HT-29 (cell line): ENCODE measurements around the gene ZNF488. TPM values are rescaled to one million over a fixed set of nuclear protein-coding genes. Genes with fewer than 3 reads are reported as not detected.
"Not testable (repeated sequence)": the region's sequence is repeated elsewhere in the genome, so short reads cannot be mapped to it uniquely, and the experiment has no call there.

Experiments
- DNase-seq: peaks from one replicate; pipeline ENCODE4 v3.0.0-alpha.2; 2015; ENCODE audit warnings: low spot score
- total RNA-seq: library from RNA; depleted of rRNA; stranded (reverse); fragments of >200 nt; shearing (Covaris generic); gene quantifications from 2 replicates; pipeline ENCODE4 v1.2.3, GENCODE V29; 2014; rRNA removed

Gene ZNF488, protein sequence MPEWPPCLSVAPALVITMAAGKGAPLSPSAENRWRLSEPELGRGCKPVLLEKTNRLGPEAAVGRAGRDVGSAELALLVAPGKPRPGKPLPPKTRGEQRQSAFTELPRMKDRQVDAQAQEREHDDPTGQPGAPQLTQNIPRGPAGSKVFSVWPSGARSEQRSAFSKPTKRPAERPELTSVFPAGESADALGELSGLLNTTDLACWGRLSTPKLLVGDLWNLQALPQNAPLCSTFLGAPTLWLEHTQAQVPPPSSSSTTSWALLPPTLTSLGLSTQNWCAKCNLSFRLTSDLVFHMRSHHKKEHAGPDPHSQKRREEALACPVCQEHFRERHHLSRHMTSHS
- total RNA-seq, result 6.6 and 6.8 TPM in 2 replicates

DNA sequence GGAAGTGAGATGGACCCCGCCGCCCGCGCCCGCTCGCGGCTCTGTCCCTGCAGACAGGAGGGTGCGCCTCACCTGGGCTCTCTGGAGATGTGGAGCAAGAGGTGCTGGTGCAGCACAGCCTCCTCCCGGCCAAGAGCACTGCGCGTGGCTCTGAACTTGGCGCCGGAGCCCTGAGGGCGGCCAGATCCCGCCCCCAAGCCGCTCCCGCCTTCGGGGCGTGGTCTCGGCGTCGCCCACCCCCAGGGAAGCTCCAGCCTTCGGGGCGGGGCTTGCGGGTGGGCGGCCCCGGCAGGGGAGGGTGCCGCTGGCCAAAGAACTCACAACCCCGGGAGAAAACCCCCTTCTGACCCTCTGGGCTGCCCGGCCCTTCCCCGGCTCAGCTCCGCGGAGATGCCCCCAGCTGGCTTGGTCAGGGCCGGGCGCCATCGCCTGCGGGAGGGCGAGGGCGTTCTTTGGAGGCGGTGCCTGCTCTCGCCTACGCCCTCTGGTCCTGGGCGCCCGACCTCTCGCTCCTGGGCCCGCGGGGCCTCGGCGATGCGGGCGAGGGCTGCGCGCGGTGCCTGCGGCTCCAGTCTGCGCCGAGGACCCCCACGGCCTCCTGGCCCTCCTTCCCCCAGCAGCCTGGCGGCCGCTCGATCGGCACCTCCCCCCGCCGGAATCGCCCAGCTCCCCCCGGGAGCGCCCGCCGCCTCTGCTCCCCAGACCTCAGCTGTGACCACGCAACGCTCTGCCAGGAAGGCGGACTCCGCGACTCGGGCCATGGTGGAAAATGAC lies at the start of gene ZNF488:
Gene ZNF488, minus strand, starts transcription at position 146 of the 774 bp plus-strand sequence. CDS start 15,464 bp downstream, outside the sequence.
- DNase-seq, result peak; percentile 90

- no peak for DNase-seq
Measured at GRCh38 chr10:47425813-47426419, 41.8 kb upstream of the ZNF488 start.

GRCh38 chr10:47424231-47424630 lies 40.1 kb upstream of the ZNF488 start:
- DNase-seq, result no peak

DNA sequence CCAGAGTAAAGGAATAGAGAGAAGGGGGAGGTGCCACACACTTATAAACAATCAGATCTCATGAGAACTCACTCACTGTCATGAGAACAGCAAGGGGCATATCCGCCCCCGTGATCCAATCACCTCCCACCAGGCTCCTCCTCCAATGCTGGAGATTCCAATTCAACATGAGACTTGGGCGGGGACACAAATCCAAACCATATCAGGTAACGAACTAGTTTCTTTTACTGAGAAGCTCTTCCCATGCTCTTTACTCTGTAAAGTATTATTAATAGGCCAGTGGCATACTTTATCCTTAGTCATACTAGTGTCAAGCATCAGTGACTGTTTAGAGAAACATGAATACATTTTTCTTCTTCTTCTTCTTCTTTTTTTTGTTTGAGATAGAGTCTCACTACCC lies 39.4 kb upstream of the ZNF488 start:
- DNase-seq, result no peak

DNA sequence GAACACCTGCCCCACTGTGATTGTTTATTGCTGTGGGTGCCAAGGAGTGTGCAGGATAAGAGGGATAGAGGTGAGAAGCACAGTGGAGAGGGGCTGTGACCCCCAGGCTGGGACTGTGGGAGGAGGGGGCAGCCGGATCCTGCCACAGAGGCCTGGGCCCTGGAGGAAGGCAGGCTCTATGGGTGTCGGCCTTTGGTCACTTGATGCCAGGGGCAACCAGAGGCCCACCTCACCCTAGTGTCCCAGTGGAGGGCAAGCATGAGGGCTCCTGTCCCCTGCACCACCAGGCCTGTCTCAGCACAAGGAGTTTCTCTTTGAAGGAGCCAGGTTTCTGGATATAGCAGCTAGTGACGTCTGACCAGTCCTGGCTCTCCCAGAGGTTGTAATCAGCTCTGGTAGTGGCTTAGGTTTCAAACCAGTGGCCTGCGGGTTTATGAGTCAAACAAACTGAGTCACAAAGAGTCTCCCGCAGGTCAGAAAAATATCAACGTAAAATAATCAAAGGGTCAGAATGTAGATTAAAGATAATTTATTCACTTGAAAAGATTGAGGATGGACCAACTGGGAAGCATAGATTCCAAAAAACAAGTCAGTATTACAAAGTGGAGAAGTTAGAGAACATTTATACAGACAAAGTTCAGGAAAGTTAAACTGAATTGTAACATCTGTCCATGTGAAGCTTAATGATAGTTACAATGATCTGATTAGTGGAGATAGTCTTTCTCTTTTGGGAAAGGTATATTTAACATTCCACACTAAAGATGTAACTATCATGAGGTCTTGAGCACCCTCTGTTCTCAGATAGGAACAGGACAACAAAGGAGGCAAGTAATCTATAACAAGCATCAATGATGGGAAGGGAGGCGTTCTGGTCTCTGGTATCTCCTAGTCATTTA lies 37.2 kb upstream of the ZNF488 start:
- no peak for DNase-seq

GRCh38 chr10:47420305-47421056 lies 36.4 kb upstream of the ZNF488 start:
- no peak for DNase-seq

DNA sequence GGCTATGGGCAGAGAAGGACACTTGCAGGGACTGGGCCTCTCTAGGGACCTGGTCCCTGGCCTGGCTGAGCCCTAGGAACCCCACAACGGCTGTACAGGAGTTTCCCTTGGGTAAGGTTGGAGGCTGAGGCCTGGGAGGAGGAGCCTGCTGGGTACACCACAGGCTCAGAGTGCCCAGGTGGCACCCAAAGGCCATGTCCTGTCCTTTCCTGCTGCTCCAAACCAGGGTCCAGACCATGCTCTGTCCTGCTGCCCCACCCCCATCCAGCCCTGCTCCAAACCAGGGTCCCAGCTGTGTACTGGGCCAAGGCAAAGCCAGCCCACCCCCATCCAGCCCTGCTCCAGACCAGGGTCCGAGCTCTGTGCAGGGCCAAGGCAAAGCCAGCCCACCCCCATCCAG lies 35.3 kb upstream of the ZNF488 start:
- no peak for DNase-seq

DNA sequence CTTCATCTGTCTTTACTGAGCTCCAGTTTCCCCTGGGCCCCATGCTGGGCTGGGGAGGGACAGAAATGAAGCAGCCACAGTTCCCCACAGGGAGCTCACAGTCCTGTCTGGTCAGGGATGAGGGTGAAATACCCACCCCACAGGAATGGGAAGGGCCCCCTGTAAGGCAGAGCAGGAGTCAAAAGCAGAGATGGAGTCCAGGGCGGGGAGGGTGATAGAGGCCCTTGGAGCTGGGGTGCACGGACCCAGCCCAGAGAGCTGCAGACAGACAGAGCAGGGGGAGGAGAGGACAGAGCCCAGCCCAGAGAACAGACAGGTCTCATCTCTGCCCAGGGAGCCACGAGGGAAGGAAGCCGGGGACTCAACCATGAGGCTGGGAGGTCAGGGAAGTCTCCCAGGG lies 34.9 kb upstream of the ZNF488 start:
- no peak for DNase-seq

DNA sequence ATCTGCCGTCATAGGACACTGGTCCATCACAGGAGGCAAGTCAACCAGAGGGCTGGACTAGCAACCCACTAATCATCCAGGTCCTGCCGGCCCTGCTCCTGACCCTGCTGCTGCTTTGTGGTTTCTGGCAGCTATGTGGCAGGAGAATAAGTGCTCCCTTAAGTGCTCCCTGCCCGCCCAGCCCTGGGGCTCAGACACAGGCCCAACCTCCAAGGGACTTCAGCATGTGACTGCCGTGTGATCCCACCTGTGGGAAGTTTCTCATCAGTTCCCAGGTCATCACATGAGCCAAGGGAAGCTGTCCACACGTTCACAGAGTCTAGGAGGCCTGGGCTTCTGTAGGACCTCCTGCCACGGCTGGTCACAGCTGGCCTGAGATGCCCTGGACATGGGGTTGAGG lies 34.2 kb upstream of the ZNF488 start:
- DNase-seq, result no peak

DNA sequence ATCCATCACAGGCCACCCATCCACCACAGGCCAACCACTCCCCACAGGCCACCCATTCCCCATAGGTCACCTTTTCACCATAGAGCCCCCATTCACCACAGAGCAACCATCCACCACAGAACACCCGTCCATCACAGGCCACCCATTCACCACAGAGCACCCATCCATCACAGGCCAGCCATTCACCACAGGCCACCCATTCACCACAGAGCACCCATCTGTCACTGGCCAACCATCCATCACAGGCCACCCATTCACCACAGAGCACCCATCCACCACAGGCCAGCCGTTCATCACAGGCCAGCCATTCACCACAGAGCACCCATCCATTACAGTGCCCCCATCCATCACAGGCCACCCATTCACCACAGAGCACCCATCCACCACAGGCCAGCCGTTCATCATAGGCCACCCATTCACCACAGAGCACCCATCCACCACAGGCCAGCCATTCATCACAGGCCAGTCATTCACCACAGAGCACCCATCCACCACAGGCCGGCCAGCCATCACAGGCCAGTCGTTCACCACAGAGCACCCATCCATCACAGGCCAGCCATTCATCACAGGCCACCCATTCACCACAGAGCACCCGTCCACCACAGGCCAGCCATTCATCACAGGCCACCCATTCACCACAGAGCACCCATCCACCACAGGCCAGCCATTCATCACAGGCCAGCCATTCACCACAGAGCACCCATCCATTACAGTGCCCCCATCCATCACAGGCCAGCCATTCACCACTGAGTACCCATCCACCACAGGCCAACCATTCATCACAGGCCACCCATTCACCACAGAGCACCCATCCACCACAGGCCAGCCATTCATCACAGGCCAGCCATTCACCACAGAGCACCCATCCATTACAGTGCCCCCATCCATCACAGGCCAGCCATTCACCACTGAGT lies 32.5 kb upstream of the ZNF488 start:
- not testable (repeated sequence) for DNase-seq

GRCh38 chr10:47415520-47416304 lies 31.6 kb upstream of the ZNF488 start:
- DNase-seq, result no peak

- DNase-seq, result no peak
Measured at GRCh38 chr10:47414752-47415519, 30.8 kb upstream of the ZNF488 start.

- no peak for DNase-seq
Measured at GRCh38 chr10:47414227-47414592, 30.1 kb upstream of the ZNF488 start.

DNA sequence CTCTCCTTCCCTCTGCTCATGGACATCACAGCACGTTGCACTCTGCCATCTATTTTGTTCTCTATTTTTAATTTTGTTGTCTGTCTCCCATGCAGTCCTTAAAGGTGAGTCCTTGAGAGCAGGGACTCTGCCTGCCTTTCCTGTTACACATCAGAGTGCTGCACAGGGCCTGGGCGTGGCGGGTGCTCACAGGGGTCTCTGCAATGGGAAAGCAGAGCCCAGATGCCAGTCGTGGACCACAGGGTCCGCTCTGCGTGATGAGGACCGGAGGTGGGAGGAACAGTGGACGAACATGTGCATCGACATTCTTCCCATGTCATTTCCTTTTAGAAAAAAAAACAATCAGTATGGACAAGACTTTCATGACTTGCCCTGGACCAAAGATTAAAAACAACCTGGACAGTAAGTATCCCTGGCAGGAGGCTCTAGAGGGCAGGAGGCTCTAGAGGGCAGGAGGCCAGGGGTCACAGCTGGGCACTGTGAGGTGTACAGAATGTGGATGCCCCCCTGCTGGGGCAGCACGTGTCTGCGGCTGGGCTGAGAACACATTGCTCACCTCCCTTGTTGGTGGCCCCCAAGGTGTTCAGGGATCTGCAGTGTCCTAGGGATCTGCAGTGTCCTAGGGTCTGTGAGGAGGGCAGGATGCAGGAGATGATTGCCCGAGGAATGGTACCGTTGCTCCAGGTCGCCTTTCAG lies 29.6 kb upstream of the ZNF488 start:
- DNase-seq, result no peak

- peak; percentile 56 for DNase-seq
Measured at GRCh38 chr10:47412869-47413268, 28.8 kb upstream of the ZNF488 start.

GRCh38 chr10:47412177-47412730 lies 28.2 kb upstream of the ZNF488 start:
- no peak for DNase-seq

DNA sequence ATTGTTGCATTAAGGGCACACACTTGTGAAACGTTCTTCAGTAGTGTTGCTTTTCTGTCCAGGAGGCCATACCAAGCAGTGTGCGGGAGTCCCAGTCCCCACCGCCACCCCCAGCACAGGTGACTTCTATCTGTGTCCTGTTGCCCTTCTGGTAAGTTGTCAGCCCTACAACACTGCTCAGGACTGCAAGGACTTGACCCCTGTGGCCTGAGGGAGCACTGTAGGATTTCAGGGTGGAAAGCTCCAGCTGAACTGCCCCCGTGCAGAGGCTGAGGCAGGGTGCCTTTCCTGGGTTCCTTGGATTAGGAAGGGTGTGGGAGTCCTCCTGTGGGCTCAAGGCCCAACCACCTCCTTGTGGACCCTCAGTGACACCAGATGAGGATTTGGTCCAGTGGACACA lies 26.8 kb upstream of the ZNF488 start:
- no peak for DNase-seq
